HG03432 (cell line): Measurements from ENCODE around the gene ARID5B.

Source experiments
- ATAC-seq: cut with Tn5 transposase; IDR thresholded peaks from one replicate; pipeline ENCODE4 v1.9.1; 2021; ENCODE audit warnings: mild to moderate bottlenecking, moderate library complexity; ENCODE audit not compliant: unreplicated experiment

Gene ARID5B

GRCh38 chr10:61987537-61987936, 86.0 kb downstream of the ARID5B start:
- peak; percentile 37 for ATAC-seq

GRCh38 chr10:61987951-61988379, 86.5 kb downstream of the ARID5B start:
- ATAC-seq = peak; percentile 99

- no peak for ATAC-seq
Measured at GRCh38 chr10:61989995-61990760, 88.7 kb downstream of the ARID5B start.

GRCh38 chr10:61990761-61991135, 89.2 kb downstream of the ARID5B start:
- no peak for ATAC-seq

- no peak for ATAC-seq
Measured at GRCh38 chr10:61991166-61991565, 89.7 kb downstream of the ARID5B start.

GRCh38 chr10:61992059-61992460, 90.6 kb downstream of the ARID5B start:
- no peak for ATAC-seq

GRCh38 chr10:61992671-61993668, 91.5 kb downstream of the ARID5B start:
- peak; percentile 31 for ATAC-seq

GRCh38 chr10:61993711-61994401, 92.4 kb downstream of the ARID5B start:
- ATAC-seq = no peak

- no peak for ATAC-seq
Measured at GRCh38 chr10:61994405-61995219, 93.1 kb downstream of the ARID5B start.

- no peak for ATAC-seq
Measured at GRCh38 chr10:61995220-61995503, 93.7 kb downstream of the ARID5B start.

- no peak for ATAC-seq
Measured at GRCh38 chr10:61998937-61999336, 97.4 kb downstream of the ARID5B start.

- ATAC-seq = peak; percentile 83
Measured at GRCh38 chr10:62000037-62000603, 98.6 kb downstream of the ARID5B start.

- peak; percentile 4 for ATAC-seq
Measured at GRCh38 chr10:62000726-62001125, 99.2 kb downstream of the ARID5B start.

- peak; percentile 28 for ATAC-seq
Measured at GRCh38 chr10:62001898-62002297, 100.4 kb downstream of the ARID5B start.

- no peak for ATAC-seq
Measured at GRCh38 chr10:62002753-62003152, 101.3 kb downstream of the ARID5B start.

- ATAC-seq = no peak
Measured at GRCh38 chr10:62004042-62004441, 102.5 kb downstream of the ARID5B start.

GRCh38 chr10:62005281-62005680, 103.8 kb downstream of the ARID5B start:
- ATAC-seq = no peak

- no peak for ATAC-seq
Measured at GRCh38 chr10:62005687-62006086, 104.2 kb downstream of the ARID5B start.

GRCh38 chr10:62007145-62007544, 105.6 kb downstream of the ARID5B start:
- ATAC-seq = no peak

GRCh38 chr10:62008196-62008595, 106.7 kb downstream of the ARID5B start:
- no peak for ATAC-seq
